ENCODE data around the gene PDS5B.
"Not testable (repeated sequence)": the region's sequence is repeated elsewhere in the genome, so short reads cannot be mapped to it uniquely, and the experiment has no call there.

The PDS5B gene, protein sequence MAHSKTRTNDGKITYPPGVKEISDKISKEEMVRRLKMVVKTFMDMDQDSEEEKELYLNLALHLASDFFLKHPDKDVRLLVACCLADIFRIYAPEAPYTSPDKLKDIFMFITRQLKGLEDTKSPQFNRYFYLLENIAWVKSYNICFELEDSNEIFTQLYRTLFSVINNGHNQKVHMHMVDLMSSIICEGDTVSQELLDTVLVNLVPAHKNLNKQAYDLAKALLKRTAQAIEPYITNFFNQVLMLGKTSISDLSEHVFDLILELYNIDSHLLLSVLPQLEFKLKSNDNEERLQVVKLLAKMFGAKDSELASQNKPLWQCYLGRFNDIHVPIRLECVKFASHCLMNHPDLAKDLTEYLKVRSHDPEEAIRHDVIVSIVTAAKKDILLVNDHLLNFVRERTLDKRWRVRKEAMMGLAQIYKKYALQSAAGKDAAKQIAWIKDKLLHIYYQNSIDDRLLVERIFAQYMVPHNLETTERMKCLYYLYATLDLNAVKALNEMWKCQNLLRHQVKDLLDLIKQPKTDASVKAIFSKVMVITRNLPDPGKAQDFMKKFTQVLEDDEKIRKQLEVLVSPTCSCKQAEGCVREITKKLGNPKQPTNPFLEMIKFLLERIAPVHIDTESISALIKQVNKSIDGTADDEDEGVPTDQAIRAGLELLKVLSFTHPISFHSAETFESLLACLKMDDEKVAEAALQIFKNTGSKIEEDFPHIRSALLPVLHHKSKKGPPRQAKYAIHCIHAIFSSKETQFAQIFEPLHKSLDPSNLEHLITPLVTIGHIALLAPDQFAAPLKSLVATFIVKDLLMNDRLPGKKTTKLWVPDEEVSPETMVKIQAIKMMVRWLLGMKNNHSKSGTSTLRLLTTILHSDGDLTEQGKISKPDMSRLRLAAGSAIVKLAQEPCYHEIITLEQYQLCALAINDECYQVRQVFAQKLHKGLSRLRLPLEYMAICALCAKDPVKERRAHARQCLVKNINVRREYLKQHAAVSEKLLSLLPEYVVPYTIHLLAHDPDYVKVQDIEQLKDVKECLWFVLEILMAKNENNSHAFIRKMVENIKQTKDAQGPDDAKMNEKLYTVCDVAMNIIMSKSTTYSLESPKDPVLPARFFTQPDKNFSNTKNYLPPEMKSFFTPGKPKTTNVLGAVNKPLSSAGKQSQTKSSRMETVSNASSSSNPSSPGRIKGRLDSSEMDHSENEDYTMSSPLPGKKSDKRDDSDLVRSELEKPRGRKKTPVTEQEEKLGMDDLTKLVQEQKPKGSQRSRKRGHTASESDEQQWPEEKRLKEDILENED (N-terminal part only)

GRCh38 chr13:32586080-32586900 is at the start of gene PDS5B:
Gene PDS5B (plus strand): TSS chr13:32586452. CDS start chr13:32648773, 62,321 bp downstream.
- peak; percentile 92 for DNase-seq (ENCODE audit: low spot score)

DNA sequence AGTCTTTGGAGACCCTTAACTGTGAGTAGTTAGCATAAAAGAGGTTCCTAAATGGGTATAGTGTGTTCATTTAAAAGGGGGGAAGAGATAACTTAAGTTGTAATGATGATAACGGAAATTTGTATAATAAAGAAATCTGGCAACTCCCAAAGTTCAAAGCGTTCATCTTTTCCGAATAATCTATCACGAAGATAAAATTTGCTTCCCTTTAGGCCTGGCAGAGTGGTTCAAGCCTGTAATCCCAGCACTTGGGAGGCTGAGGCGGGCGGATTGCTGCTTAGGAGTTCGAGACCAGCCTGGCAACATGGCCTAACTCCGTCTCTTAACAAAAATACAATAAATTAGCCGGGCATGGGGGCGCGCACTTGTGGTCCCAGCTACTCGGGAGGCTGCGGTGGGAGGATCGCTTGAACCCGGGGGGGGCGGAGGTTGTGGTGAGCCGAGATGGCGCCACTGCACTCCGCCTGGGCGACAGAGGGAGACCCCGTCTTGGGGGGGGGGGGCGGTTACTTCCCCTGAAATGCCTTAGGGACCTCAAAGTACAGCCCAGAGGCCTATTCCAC is 48.6 kb upstream of the PDS5B start:
- DNase-seq (ENCODE audit: low spot score), result no peak

DNA sequence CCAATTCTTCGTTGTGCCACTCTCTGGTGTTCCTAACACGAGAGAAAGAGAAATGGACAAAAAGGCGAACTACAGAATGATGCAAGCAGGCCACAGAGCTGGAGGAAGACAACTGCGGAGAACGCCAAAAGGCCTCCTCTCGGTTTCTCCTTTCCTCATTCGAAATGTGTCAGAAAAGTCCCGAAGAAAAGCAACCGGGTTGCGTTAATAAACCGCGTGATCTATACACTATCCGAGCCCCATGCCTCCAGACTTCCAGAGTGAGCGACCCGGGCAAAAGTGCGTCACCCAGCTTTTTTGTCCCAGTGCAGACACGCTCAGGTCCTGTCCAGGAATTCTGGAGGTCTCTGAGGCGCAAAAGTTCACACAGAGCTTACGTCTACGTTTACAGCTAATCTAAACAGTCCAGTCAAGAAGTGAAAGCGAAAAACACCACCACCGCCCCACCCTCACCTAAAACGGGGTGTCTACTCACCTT is 48.1 kb upstream of the PDS5B start:
- peak; percentile 23 for DNase-seq (ENCODE audit: low spot score)

- peak; percentile 79 for DNase-seq (ENCODE audit: low spot score)
These were observed 47.5 kb upstream of the PDS5B start, which contains the start of gene N4BP2L2 for GRCh38 chr13:32538621-32539246. Gene N4BP2L2 (minus strand): TSS chr13:32538795. CDS start chr13:32537027, 1,768 bp downstream.

- no peak for DNase-seq (ENCODE audit: low spot score)
These were observed 44.0 kb upstream of the PDS5B start for GRCh38 chr13:32542221-32542620.

DNA sequence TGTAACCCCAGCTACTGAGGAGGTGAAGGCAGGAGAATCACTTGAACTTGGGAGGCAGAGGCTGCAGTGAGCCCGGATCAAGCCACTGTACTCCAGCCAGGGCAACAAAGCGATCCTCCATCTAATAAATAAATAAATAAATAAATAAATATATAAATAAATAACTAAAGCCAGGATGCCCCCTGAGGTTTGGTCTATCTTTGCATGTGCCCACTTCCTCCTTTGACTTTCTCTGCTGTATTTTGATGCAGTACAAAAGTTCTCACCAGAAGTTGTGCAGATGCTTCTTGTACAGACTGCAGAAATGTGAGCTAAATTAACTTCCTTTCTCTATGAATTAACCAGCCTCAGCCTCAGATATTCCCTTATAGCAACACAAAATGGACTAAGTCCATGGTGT is 41.2 kb upstream of the PDS5B start:
- no peak for DNase-seq (ENCODE audit: low spot score)

DNA sequence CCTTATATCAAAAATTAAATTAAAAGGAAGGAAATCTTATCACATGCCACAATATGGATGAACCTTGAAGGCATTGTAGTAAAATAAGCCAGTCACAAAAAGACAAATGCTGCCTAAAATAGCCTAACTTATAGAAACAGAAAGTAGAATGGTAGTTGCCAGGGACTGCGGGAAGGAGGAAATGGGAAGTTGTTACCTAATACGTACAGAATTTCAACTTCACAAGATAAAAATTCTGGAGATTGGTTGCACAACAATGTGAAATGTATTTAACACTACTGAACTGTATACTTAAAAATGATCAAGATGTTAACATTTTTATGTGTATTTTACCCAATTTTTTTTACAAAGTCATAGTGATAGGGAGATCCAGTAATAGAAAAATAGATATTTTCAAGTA is 37.4 kb upstream of the PDS5B start:
- DNase-seq (ENCODE audit: low spot score), result no peak

DNA sequence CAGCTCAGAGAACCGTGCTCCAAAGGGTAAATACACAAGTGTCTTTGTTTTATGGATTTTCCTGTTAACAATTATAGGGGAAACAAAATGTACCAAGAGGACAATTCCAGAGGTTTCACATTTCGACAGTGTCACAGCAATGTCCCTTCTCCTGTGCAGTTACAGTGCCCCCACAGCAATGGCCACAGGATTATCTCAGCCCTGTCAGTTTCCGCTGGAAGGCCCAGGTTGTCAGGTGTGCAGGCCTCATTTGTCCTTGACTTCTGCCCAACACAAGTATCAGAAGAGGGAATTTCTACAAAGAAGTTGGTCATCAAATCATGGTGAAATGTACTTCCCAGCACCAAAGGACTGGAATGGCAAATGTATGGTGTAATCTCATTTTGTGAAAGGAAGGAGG is 36.5 kb upstream of the PDS5B start:
- DNase-seq (ENCODE audit: low spot score), result no peak

- DNase-seq (ENCODE audit: low spot score), result no peak
These were observed 32.5 kb upstream of the PDS5B start for GRCh38 chr13:32553720-32554119.

- no peak for DNase-seq (ENCODE audit: low spot score)
These were observed 30.6 kb upstream of the PDS5B start for GRCh38 chr13:32555613-32556012.

DNA sequence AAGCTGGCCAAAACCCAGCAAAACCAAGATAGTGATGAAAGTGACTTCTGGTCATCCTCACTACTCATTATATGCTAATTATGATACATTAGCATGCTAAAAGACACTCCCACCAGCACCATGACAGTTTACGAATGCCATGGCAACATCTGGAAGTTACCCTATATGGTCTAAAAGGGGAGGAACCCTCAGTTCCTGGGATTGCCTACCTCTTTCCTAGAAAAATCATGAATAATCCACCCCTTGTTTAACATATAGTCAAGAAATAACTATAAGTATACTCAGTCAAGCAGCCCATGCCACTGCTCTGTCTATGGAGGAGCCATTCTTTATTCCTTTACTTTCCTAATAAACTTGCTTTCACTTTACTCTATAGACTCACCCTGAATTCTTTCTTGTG is 25.4 kb upstream of the PDS5B start:
- DNase-seq (ENCODE audit: low spot score), result not testable (repeated sequence)

DNA sequence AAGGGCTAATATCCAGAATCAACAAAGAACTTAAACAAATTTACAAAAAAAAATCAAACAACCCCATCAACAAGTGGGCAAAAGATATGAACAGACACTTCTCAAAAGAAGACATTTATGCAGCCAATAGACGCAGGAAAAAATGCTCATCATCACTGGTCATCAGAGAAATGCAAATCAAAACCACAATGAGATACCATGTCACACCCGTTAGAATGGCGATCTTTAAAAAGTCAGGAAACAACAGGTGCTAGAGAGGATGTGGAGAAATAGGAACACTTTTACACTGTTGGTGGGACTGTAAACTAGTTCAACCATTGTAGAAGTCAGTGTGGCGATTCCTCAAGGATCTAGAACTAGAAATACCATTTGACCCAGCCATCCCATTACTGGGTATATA is 10.6 kb upstream of the PDS5B start:
- DNase-seq (ENCODE audit: low spot score), result not testable (repeated sequence)

DNA sequence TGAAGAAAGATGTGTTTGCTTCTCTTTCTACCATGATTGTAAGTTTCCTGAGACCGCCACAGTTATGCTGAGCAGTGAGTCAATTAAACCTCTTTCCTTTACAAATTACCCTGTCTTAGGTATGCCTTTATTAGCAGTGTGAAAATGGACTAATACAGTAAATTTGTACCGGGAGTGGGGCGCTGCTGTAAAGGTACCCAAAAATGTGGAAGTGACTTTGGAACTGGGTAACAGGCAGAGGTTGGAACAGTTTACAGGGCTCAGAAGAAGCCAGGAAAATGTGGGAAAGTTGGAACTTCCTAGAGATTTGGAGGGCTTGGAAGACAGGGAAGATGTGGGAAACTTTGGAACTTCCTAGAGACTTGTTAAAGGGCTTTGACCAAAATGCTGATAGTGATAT is 9.2 kb upstream of the PDS5B start:
- no peak for DNase-seq (ENCODE audit: low spot score)

GRCh38 chr13:32581177-32581786 is 5.0 kb upstream of the PDS5B start:
- peak; percentile 20 for DNase-seq (ENCODE audit: low spot score)

DNA sequence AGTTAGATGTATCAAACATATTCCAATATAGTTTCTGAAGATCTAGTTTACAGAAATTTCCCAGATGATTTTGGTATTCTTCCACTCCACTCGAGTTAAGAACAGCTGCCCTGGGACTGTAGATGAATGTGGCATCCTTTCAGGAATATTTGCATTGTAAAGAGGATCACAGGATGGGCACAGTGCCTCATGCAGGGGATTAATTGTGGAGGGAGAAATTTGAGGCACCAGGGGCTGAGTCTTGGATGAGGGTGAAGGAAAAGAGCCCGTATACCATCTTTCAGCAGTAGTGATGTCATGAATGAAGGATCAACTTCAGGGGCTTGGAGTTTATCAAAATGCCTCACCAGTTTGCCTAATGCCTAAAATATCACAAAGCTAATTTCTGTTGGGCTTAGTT is 4.0 kb upstream of the PDS5B start:
- DNase-seq (ENCODE audit: low spot score), result no peak

GRCh38 chr13:32582991-32583390 is 3.3 kb upstream of the PDS5B start:
- no peak for DNase-seq (ENCODE audit: low spot score)

DNA sequence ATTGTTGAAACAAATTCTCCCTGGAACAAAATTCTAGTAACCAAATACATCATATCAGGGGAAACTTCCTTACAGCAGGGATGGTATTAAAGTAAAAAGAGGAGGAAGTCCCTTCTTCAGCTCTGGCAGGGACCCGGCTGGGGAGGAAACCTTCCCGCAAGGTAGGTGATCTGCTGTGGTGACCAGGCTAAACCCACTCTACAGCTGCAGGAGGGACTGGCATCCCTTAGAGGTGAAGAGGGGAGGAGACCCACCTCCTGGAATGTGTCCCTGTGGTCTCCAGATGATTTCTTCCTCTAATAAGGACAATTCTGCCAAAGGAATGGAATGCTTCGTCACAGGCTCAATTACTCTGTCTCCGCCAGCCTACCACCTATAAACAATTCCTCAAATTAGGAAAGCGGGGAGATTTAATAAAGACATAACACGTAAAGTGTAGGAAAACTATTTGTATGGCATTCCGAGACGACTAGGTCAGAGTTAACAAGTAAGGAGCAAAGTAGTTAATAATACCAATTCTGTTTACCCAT is 637 bp upstream of the PDS5B start:
- no peak for DNase-seq (ENCODE audit: low spot score)

- peak; percentile 58 for DNase-seq (ENCODE audit: low spot score)
These were observed 959 bp downstream of the PDS5B start for GRCh38 chr13:32587011-32587810.

DNA sequence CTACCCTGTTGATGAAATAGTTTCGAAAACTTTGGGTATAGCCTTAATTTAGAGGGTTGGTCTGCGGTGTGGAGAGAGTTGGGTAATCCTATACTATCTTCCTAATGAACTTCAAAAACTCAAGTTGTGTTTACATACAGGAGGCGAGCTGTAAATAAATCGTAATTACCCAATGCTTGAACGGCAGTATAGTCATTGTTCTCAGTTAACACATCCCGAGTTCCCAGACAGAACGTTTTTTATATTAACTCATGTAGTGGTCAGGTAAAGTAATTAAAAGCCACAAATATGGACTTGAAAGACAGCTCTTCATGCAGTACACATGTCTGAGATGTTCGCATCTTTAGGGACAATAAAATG is 1.5 kb downstream of the PDS5B start:
- DNase-seq (ENCODE audit: low spot score), result no peak

All from hepatic stellate cell (primary cell).